HG02885 (cell line): ENCODE results near the gene CDH23.
A peak's percentile ranks its signal among the peaks of the same experiment; 100 is the strongest.

Source experiments
- ATAC-seq: cut with Tn5 transposase; IDR thresholded peaks from one replicate; pipeline ENCODE4 v1.9.1; 2021; ENCODE audit warnings: mild to moderate bottlenecking; ENCODE audit not compliant: unreplicated experiment, poor library complexity

The CDH23 gene

GRCh38 chr10:71476228-71477011, 79.7 kb downstream of the CDH23 start:
- ATAC-seq: no peak

- no peak for ATAC-seq
Observed at GRCh38 chr10:71478173-71478572, 81.5 kb downstream of the CDH23 start.

- ATAC-seq: no peak
Observed at GRCh38 chr10:71478813-71479365, 82.2 kb downstream of the CDH23 start.

- ATAC-seq: no peak
Observed at GRCh38 chr10:71479831-71480230, 83.1 kb downstream of the CDH23 start.

- no peak for ATAC-seq
Observed at GRCh38 chr10:71480662-71481061, 83.9 kb downstream of the CDH23 start.

GRCh38 chr10:71481746-71482410, 85.2 kb downstream of the CDH23 start:
- ATAC-seq: no peak

- ATAC-seq: no peak
Observed at GRCh38 chr10:71482620-71483019, 85.9 kb downstream of the CDH23 start.

- no peak for ATAC-seq
Observed at GRCh38 chr10:71483135-71483534, 86.4 kb downstream of the CDH23 start.

GRCh38 chr10:71483885-71484751, 87.4 kb downstream of the CDH23 start:
- no peak for ATAC-seq

GRCh38 chr10:71486484-71487114, 89.9 kb downstream of the CDH23 start:
- ATAC-seq: no peak

- ATAC-seq: no peak
Observed at GRCh38 chr10:71487726-71488125, 91.0 kb downstream of the CDH23 start.

GRCh38 chr10:71489077-71489476, 92.4 kb downstream of the CDH23 start:
- ATAC-seq: no peak

GRCh38 chr10:71492872-71493271, 96.2 kb downstream of the CDH23 start:
- ATAC-seq: no peak

- no peak for ATAC-seq
Observed at GRCh38 chr10:71493741-71494140, 97.0 kb downstream of the CDH23 start.

- no peak for ATAC-seq
Observed at GRCh38 chr10:71494476-71494875, 97.8 kb downstream of the CDH23 start.

GRCh38 chr10:71494980-71495381, 98.3 kb downstream of the CDH23 start:
- ATAC-seq: peak; percentile 58

- no peak for ATAC-seq
Observed at GRCh38 chr10:71496927-71497762, 100.4 kb downstream of the CDH23 start.

- no peak for ATAC-seq
Observed at GRCh38 chr10:71497763-71498326, 101.1 kb downstream of the CDH23 start.

GRCh38 chr10:71501402-71501801, 104.7 kb downstream of the CDH23 start:
- no peak for ATAC-seq
